ENCODE results near the gene LHPP.

DNA sequence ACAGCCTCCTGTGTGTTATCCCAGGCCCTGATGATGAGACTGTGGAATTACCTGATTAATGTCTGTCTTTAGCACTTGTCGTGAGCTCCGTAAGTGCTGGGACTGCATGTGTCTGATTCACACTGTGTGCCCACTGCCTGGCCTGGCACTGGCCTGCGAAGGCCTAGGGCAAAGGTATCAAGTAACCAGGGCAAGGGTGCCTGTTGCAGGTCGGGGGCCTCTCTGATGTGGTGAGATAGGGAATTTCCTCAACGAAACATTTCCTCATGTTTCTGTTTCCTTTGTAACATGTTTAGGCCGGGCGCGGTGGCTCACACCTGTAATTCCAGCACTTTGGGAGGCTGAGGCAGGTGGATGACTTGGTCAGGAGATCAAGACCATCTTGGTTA lies 50.4 kb downstream of the LHPP start:
- TF ChIP-seq, protein P1, sequence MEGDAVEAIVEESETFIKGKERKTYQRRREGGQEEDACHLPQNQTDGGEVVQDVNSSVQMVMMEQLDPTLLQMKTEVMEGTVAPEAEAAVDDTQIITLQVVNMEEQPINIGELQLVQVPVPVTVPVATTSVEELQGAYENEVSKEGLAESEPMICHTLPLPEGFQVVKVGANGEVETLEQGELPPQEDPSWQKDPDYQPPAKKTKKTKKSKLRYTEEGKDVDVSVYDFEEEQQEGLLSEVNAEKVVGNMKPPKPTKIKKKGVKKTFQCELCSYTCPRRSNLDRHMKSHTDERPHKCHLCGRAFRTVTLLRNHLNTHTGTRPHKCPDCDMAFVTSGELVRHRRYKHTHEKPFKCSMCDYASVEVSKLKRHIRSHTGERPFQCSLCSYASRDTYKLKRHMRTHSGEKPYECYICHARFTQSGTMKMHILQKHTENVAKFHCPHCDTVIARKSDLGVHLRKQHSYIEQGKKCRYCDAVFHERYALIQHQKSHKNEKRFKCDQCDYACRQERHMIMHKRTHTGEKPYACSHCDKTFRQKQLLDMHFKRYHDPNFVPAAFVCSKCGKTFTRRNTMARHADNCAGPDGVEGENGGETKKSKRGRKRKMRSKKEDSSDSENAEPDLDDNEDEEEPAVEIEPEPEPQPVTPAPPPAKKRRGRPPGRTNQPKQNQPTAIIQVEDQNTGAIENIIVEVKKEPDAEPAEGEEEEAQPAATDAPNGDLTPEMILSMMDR (IDR thresholded peaks at IDR 0.05): no peak
- TF ChIP-seq EP300 (IDR thresholded peaks at IDR 0.05): no peak
